Measurements from ENCODE around the gene CTNNBL1. TPM values are rescaled to one million over a fixed set of nuclear protein-coding genes. Genes with fewer than 3 reads are reported as not detected.

Gene CTNNBL1
- total and polyA plus RNA-seq, 2 donors (not counting 3 experiments of a cell fraction or from before 2014, with no cell fraction given) = 20.8 to 60.2 TPM

DNA sequence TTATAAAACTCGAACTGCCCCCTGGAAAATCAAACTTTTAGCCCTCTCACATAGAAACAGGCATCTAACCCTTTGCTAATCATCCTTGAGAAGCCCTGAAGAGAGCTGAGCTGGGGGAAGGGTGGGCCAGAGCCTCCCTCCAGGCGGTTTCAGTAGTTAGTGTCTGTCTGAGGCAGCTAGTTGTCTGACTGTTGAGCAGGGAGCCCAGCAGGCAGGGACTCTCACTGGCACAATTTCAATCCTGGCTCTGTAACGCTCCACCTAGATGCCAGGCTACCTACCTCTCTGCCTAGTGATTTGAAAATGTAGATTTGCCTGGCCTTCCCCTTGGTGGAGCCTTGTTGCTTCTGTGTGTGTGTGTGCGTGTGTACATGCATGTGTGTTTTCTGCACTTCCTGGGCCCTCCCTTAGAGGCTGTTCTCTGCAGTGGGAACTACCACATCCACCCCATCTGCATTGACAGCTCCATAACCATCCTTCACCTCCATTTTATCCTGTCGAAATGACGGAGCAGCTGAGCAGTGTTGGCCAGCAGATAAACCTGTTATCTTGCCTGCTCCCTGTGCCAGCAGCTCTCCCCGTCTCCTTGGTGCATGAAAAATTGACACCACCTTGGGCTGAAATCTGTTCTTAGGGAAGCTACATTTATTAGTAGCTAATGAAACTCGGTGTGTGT, 139.5 kb downstream of the CTNNBL1 start:
- FAIRE-seq = no peak
- no peak overlapping the region for H2AFZ ChIP-seq (ENCODE audit: low read depth, low read length)
- no peaks in the 10 kb centered on the region for H3K9me3 ChIP-seq (replicated peaks; ENCODE audit: control insufficient read depth, insufficient read depth, low read length)
- H3K27ac ChIP-seq (ENCODE audit: insufficient read depth, low read depth, low read length) = no peak overlapping the region
- H3K4me2 ChIP-seq (ENCODE audit: insufficient read depth, low read length) = no peak overlapping the region
- BruUV-seq (replicated peaks) = no TSS peak
- DNase-seq (ENCODE audit: low read depth, low spot score) = no peak
- H3K79me2 ChIP-seq (ENCODE audit: control insufficient read depth, insufficient read depth, low read length) = no peaks in the 10 kb centered on the region
- H3K4me3 ChIP-seq (replicated peaks in 1 of 3; ENCODE audit: insufficient read depth in 1 of 3, low read depth in 1 of 3, low read length in 3 of 3) = no peak overlapping the region
- intact Hi-C loops (cut with micrococcal nuclease) (loop anchor here (10.0 kb wide), 1 partner anchor 1611 kb away; no protein-coding TSS in a partner anchor), dilution Hi-C loops (cut with MboI; ENCODE audit: extremely low pct_ligation_motif_present, low sequenced_read_pairs) (no loop called here)
- no peaks in the 10 kb centered on the region for H3K9me1 ChIP-seq (replicated peaks; ENCODE audit: control insufficient read depth, extremely low read depth, insufficient read depth, low read length)
- no peaks in the 10 kb centered on the region for H3K4me1 ChIP-seq (ENCODE audit: control insufficient read depth, extremely low read depth, insufficient read depth, low read length)
- no peaks in the 10 kb centered on the region for H4K20me1 ChIP-seq (replicated peaks; ENCODE audit: control insufficient read depth, extremely low read depth, insufficient read depth, low read length)
- CTCF ChIA-PET = no interaction called here
- H3K27me3 ChIP-seq (ENCODE audit: control insufficient read depth in 2 of 2, insufficient read depth in 2 of 2, low read length in 2 of 2) = no peaks in the 10 kb centered on the region
- no peak overlapping the region for H3K9ac ChIP-seq (replicated peaks; ENCODE audit: extremely low read depth, insufficient read depth, low read length)
- TF ChIP-seq EZH2 (IDR thresholded peaks at IDR 0.05; ENCODE audit: borderline replicate concordance, low read depth, low read length, severe bottlenecking) (no peak), MYC (IDR thresholded peaks at IDR 0.05; ENCODE audit: low read depth, low read length) (no peak), FOS (IDR thresholded peaks at IDR 0.05; ENCODE audit: borderline replicate concordance, insufficient read depth, low read length) (no peak), POLR2A (IDR thresholded peaks at IDR 0.05; ENCODE audit: low read depth, low read length) (no peak)
- TF ChIP-seq, protein P1, sequence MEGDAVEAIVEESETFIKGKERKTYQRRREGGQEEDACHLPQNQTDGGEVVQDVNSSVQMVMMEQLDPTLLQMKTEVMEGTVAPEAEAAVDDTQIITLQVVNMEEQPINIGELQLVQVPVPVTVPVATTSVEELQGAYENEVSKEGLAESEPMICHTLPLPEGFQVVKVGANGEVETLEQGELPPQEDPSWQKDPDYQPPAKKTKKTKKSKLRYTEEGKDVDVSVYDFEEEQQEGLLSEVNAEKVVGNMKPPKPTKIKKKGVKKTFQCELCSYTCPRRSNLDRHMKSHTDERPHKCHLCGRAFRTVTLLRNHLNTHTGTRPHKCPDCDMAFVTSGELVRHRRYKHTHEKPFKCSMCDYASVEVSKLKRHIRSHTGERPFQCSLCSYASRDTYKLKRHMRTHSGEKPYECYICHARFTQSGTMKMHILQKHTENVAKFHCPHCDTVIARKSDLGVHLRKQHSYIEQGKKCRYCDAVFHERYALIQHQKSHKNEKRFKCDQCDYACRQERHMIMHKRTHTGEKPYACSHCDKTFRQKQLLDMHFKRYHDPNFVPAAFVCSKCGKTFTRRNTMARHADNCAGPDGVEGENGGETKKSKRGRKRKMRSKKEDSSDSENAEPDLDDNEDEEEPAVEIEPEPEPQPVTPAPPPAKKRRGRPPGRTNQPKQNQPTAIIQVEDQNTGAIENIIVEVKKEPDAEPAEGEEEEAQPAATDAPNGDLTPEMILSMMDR (IDR thresholded peaks at IDR 0.05; ENCODE audit: extremely low read depth in 1 of 2, insufficient read depth in 1 of 2, low read depth in 1 of 2, low read length in 2 of 2) = no peak
- H3K36me3 ChIP-seq (ENCODE audit: control insufficient read depth in 2 of 2, extremely low read depth in 1 of 2, insufficient read depth in 2 of 2, low read length in 2 of 2) = no peaks in the 10 kb centered on the region
- POLR2A ChIA-PET = no interaction called here

DNA sequence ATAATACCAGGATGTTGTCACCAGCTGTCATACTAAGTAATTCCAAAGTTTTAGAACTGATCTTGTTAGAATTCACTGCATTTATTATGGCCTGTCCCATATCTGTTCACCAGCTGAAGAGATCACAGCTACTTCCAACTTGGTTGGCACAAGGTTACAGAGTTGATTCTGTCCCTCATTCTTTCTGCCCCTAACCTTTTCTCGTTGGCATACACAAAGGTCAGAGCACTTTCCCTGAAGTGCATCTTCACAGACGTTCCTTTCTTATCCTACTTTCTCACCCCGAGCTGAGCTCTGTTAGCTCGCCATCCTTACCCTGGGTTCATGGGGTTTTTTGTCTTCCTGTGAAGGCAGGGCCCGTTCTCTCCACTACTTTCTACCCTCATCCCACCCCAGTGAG, 143.1 kb downstream of the CTNNBL1 start:
- Histone ChIP-seq H3K4me2 (ENCODE audit: insufficient read depth, low read length) (no peak overlapping the region), H3K9me3 (replicated peaks; ENCODE audit: control insufficient read depth, insufficient read depth, low read length) (no peaks in the 10 kb centered on the region), H4K20me1 (replicated peaks; ENCODE audit: control insufficient read depth, extremely low read depth, insufficient read depth, low read length) (no peaks in the 10 kb centered on the region), H3K27ac (ENCODE audit: insufficient read depth, low read depth, low read length) (no peak overlapping the region), H2AFZ (ENCODE audit: low read depth, low read length) (no peak overlapping the region), H3K4me3 (replicated peaks in 1 of 3; ENCODE audit: insufficient read depth in 1 of 3, low read depth in 1 of 3, low read length in 3 of 3) (no peak overlapping the region), H3K9me1 (replicated peaks; ENCODE audit: control insufficient read depth, extremely low read depth, insufficient read depth, low read length) (no peaks in the 10 kb centered on the region), H3K79me2 (ENCODE audit: control insufficient read depth, insufficient read depth, low read length) (no peaks in the 10 kb centered on the region), H3K36me3 (ENCODE audit: control insufficient read depth in 2 of 2, extremely low read depth in 1 of 2, insufficient read depth in 2 of 2, low read length in 2 of 2) (no peaks in the 10 kb centered on the region), H3K9ac (replicated peaks; ENCODE audit: extremely low read depth, insufficient read depth, low read length) (no peak overlapping the region), H3K4me1 (ENCODE audit: control insufficient read depth, extremely low read depth, insufficient read depth, low read length) (no peaks in the 10 kb centered on the region), H3K27me3 (ENCODE audit: control insufficient read depth in 2 of 2, insufficient read depth in 2 of 2, low read length in 2 of 2) (no peaks in the 10 kb centered on the region)
- no TSS peak for BruUV-seq (replicated peaks)
- POLR2A ChIA-PET = no interaction called here
- intact Hi-C loops (cut with micrococcal nuclease) (loop anchor here (10.0 kb wide), 1 partner anchor 1608 kb away; no protein-coding TSS in a partner anchor), dilution Hi-C loops (cut with MboI; ENCODE audit: extremely low pct_ligation_motif_present, low sequenced_read_pairs) (no loop called here)
- CTCF ChIA-PET = interaction anchor here (0.9 to 1.6 kb wide), 3 partner anchors 11 to 13 kb away, joined by 3 to 6 read pairs (median 4); no protein-coding TSS in a partner anchor
- DNase-seq (ENCODE audit: low read depth, low spot score) (no peak), FAIRE-seq (no peak)
- TF ChIP-seq POLR2A (IDR thresholded peaks at IDR 0.05; ENCODE audit: low read depth, low read length) (no peak), GATA2 (IDR thresholded peaks at IDR 0.05; ENCODE audit: insufficient read depth, insufficient read length, low read depth, low read length) (no peak), FOS (IDR thresholded peaks at IDR 0.05; ENCODE audit: borderline replicate concordance, insufficient read depth, low read length) (no peak), POLR2AphosphoS5 (IDR thresholded peaks at IDR 0.05; ENCODE audit: insufficient read depth, low read depth, low read length) (no peak), EZH2 (IDR thresholded peaks at IDR 0.05; ENCODE audit: borderline replicate concordance, low read depth, low read length, severe bottlenecking) (no peak), MYC (IDR thresholded peaks at IDR 0.05; ENCODE audit: low read depth, low read length) (no peak), JUN (IDR thresholded peaks at IDR 0.05; ENCODE audit: borderline replicate concordance, insufficient read depth, insufficient read length, low read depth) (no peak)
- TF ChIP-seq, protein P1 (IDR thresholded peaks at IDR 0.05; ENCODE audit: extremely low read depth in 1 of 2, insufficient read depth in 1 of 2, low read depth in 1 of 2, low read length in 2 of 2) = no peak
- TF ChIP-seq, protein P2, sequence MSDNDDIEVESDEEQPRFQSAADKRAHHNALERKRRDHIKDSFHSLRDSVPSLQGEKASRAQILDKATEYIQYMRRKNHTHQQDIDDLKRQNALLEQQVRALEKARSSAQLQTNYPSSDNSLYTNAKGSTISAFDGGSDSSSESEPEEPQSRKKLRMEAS (IDR thresholded peaks at IDR 0.05; ENCODE audit: insufficient read depth, insufficient read length) = no peak
